SK-N-SH (cell line): Measurements from ENCODE around the gene TTC21B. TPM values are rescaled to one million over a fixed set of nuclear protein-coding genes. Genes with fewer than 3 reads are reported as not detected.

Experiments used
- CTCF ChIA-PET: fragments of 300-600, 350-600 bp; formaldehyde crosslinking; extraction: SDS; loops from one replicate; lab custom pipeline; 2021; lab: Yijun Ruan, JAX
- POLR2A ChIA-PET: fragments of 350-600 bp; sonication (Branson Sonifier 250); formaldehyde crosslinking; extraction: SDS; loops from one replicate; lab custom pipeline; 2020; ENCODE audit warnings: antibody characterized with exemption, inconsistent platforms; lab: Yijun Ruan, JAX
- DNase-seq: peaks from one replicate; pipeline ENCODE4 v3.0.0; 2012
- H2AFZ ChIP-seq: fragments of 200-600 bp; sonication (generic); 2 replicates; pipeline ENCODE4 v1.8.1; 2016; ENCODE audit warnings: antibody characterized with exemption, mild to moderate bottlenecking, low read depth
- H3F3A ChIP-seq: fragments of 200-600 bp; sonication (generic); replicated peaks from 2 replicates; pipeline ENCODE3; 2016; ENCODE audit warnings: antibody characterized with exemption, mild to moderate bottlenecking; ENCODE audit not compliant: insufficient read depth
- H3K27ac ChIP-seq, 2 experiments: fragments of 200-500 bp in 1 of 2; fragments of 200-600 bp in 1 of 2; sonication (Bioruptor generic) in 1 of 2; sonication (generic), shearing (Covaris generic) in 1 of 2; 2 replicates each; pipeline versions ENCODE4 v1.5.1 to v1.6.1; 2014 to 2016; ENCODE audit warnings: low read depth in 2 of 2, inconsistent platforms in 1 of 2, low read length in 1 of 2, mild to moderate bottlenecking in 1 of 2, mixed read lengths in 1 of 2
- H3K27me3 ChIP-seq: fragments of 200-600 bp; sonication (generic), shearing (Covaris generic); 2 replicates; pipeline ENCODE4 v1.6.1; 2016; ENCODE audit warnings: mixed run types; ENCODE audit not compliant: insufficient read depth
- H3K36me3 ChIP-seq, 2 experiments: fragments of 200-500 bp in 1 of 2; fragments of 200-600 bp in 1 of 2; sonication (Bioruptor generic) in 1 of 2; sonication (generic) in 1 of 2; replicated peaks in 1 of 2; 2 replicates each; pipeline versions ENCODE3 to v1.5.1; 2014 to 2016; ENCODE audit warnings: low read length in 1 of 2, mild to moderate bottlenecking in 1 of 2; ENCODE audit not compliant: insufficient read depth in 2 of 2, control insufficient read depth in 1 of 2
- H3K4me1 ChIP-seq, 2 experiments: fragments of 200-500 bp in 1 of 2; fragments of 200-600 bp in 1 of 2; sonication (Bioruptor generic) in 1 of 2; sonication (generic), shearing (Covaris generic) in 1 of 2; 2 replicates each; pipeline versions ENCODE4 v1.5.1 to v1.6.1; 2014 to 2016; ENCODE audit warnings: low read depth in 1 of 2, low read length in 1 of 2, mixed run types in 1 of 2; ENCODE audit not compliant: insufficient read depth in 2 of 2, control insufficient read depth in 1 of 2
- H3K4me2 ChIP-seq: fragments of 200-600 bp; sonication (generic), shearing (Covaris generic); 2 replicates; pipeline ENCODE4 v1.6.1; 2017; ENCODE audit warnings: mixed run types
- H3K4me3 ChIP-seq, 2 experiments: fragments of 200-500 bp in 1 of 2; fragments of 200-600 bp in 1 of 2; sonication (Bioruptor generic) in 1 of 2; sonication (generic), shearing (Covaris generic) in 1 of 2; 2 replicates each; pipeline versions ENCODE4 v1.5.1 to v1.8.1; 2014 to 2016; ENCODE audit warnings: low read depth in 2 of 2, inconsistent platforms in 1 of 2, low read length in 1 of 2, mild to moderate bottlenecking in 1 of 2, mixed read lengths in 1 of 2, moderate library complexity in 1 of 2
- H3K79me2 ChIP-seq: fragments of 200-600 bp; sonication (generic); 2 replicates; pipeline ENCODE4 v1.8.1; 2017; ENCODE audit warnings: mild to moderate bottlenecking; ENCODE audit not compliant: insufficient read depth
- H3K9ac ChIP-seq: fragments of 200-600 bp; sonication (generic); 2 replicates; pipeline ENCODE4 v1.6.1; 2017; ENCODE audit warnings: mixed run types
- H3K9me2 ChIP-seq: fragments of 200-600 bp; sonication (generic); 2 replicates; pipeline ENCODE4 v1.6.1; 2017; ENCODE audit warnings: mixed run types
- H3K9me3 ChIP-seq: fragments of 200-600 bp; sonication (generic); 2 replicates; pipeline ENCODE4 v1.6.1; 2017; ENCODE audit warnings: mixed run types, mild to moderate bottlenecking, moderate library complexity
- H4K20me1 ChIP-seq: fragments of 200-600 bp; sonication (generic); 2 replicates; pipeline ENCODE4 v1.6.1; 2017; ENCODE audit warnings: mild to moderate bottlenecking, mixed run types; ENCODE audit not compliant: insufficient read depth
- EP300 ChIP-seq, 2 experiments: IDR thresholded peaks; 2 replicates each; pipeline versions ENCODE4 v1.4.0 to v1.6.1; 2012; ENCODE audit warnings: borderline replicate concordance in 1 of 2, low read depth in 1 of 2, low read length in 1 of 2
- EZH2phosphoT487 ChIP-seq: fragments of 200-600 bp; sonication (generic); IDR thresholded peaks from 2 replicates; pipeline ENCODE4 v1.6.1; 2017; ENCODE audit warnings: low read depth, mixed run types, mild to moderate bottlenecking, antibody characterized with exemption, moderate library complexity, borderline replicate concordance
- FOXJ3 ChIP-seq: sonication (generic); formaldehyde crosslinking; IDR thresholded peaks from 2 replicates; pipeline ENCODE4 v1.5.1; 2020; ENCODE audit warnings: mild to moderate bottlenecking, missing genetic modification reagents
- FOXM1 ChIP-seq: IDR thresholded peaks from 2 replicates; pipeline ENCODE4 v1.4.0; 2012; ENCODE audit warnings: low read depth, mild to moderate bottlenecking
- GATA2 ChIP-seq: sonication (generic); formaldehyde crosslinking; IDR thresholded peaks from 2 replicates; pipeline ENCODE4 v1.5.0; 2020; ENCODE audit warnings: mild to moderate bottlenecking, missing genetic modification reagents
- JUND ChIP-seq: IDR thresholded peaks from 2 replicates; pipeline ENCODE4 v1.4.0; 2012
- MXI1 ChIP-seq: IDR thresholded peaks from 2 replicates; pipeline ENCODE4 v1.6.1; 2012; ENCODE audit warnings: mild to moderate bottlenecking, low read depth, low read length, improper control_type of control experiment
- NRF1 ChIP-seq: IDR thresholded peaks from 2 replicates; pipeline ENCODE4 v1.6.1; 2012; ENCODE audit warnings: low read depth, mild to moderate bottlenecking, low read length
- RAD21 ChIP-seq: IDR thresholded peaks from 2 replicates; pipeline ENCODE4 v1.6.1; 2012; ENCODE audit warnings: mild to moderate bottlenecking, low read length
- RCOR1 ChIP-seq: fragments of 150-350 bp; IDR thresholded peaks from 2 replicates; pipeline ENCODE4 v1.6.1; 2017; ENCODE audit warnings: antibody characterized with exemption, low read length
- RXRA ChIP-seq: IDR thresholded peaks from 2 replicates; pipeline ENCODE4 v1.4.0; 2012; ENCODE audit warnings: low read depth, mild to moderate bottlenecking, borderline replicate concordance
- SMC3 ChIP-seq: IDR thresholded peaks from 2 replicates; pipeline ENCODE4 v1.6.1; 2012; ENCODE audit warnings: low read depth, low read length, improper control_type of control experiment
- TEAD4 ChIP-seq: IDR thresholded peaks from 2 replicates; pipeline ENCODE4 v1.4.0; 2012; ENCODE audit warnings: mild to moderate bottlenecking, borderline replicate concordance; ENCODE audit not compliant: insufficient read depth
- WGBS: methylation state at CpG from one replicate; pipeline ENCODE4 v1.1.6; 2017; ENCODE audit warnings: low lambda C conversion rate; 5-methylcytosine and 5-hydroxymethylcytosine counted together
- polyA plus RNA-seq, 3 experiments: library from polyadenylated mRNA; depleted of rRNA; stranded (reverse); fragments of >200 nt; gene quantifications; 2 replicates each; pipeline ENCODE4 v1.2.3, GENCODE V29; 2012
- TF ChIP-seq, protein P1 (sequence below): IDR thresholded peaks from 2 replicates; pipeline ENCODE4; 2012
- TF ChIP-seq, protein P2 (sequence below): fragments of 200-600 bp; sonication (generic); IDR thresholded peaks from 2 replicates; pipeline ENCODE4 v1.6.1; 2017; ENCODE audit warnings: antibody characterized with exemption, mild to moderate bottlenecking, moderate library complexity
- TF ChIP-seq, protein P3 (sequence below): IDR thresholded peaks from 2 replicates; pipeline ENCODE4 v1.4.0; 2012; ENCODE audit warnings: low read depth
- TF ChIP-seq, protein P4 (sequence below): fragments of 150-350 bp; IDR thresholded peaks from 2 replicates; pipeline ENCODE4 v1.6.1; 2017; ENCODE audit warnings: antibody characterized with exemption, low read length, low read depth, borderline replicate concordance

TTC21B gene
- polyA plus RNA-seq, 1 of the 3 experiments (the other 2 are of a cell fraction): 10.1 TPM

DNA sequence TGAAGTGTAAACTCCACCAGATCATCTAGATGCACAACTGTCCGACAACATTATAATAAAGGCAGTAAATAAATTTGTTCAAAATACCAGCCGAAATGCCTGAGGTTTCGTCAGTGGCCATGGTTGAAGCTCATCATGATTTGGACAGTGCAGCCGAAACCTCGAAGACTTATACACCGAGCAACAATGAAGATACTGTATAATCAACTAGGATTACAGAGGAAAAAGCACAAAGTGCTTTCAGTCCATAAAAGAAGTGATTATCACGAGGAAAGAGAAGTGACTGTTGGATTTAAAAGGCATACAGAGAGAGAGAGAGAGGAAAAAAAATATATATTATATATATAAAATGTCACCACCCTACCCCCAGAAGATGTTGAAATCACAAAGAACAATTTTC lies 107.5 kb downstream of the TTC21B start:
- H2AFZ ChIP-seq: no peak overlapping the region
- ChIA-PET CTCF (no interaction called here), POLR2A (no interaction called here)
- H3K9ac ChIP-seq: no peak overlapping the region
- no peaks in the 10 kb centered on the region for H3K27me3 ChIP-seq
- no peaks in the 10 kb centered on the region for H3K9me2 ChIP-seq
- DNase-seq: no peak
- H3F3A ChIP-seq: no peaks in the 10 kb centered on the region
- H3K79me2 ChIP-seq: no peaks in the 10 kb centered on the region
- H3K4me2 ChIP-seq: no peak overlapping the region
- H3K9me3 ChIP-seq: peaks cover 8% of the 10 kb centered on the region; the same call in 1 of the 2 replicates
- 86% methylated on average over 7 of the region's 7 CpGs for WGBS
- no peak overlapping the region for H3K27ac ChIP-seq
- TF ChIP-seq, protein P1, sequence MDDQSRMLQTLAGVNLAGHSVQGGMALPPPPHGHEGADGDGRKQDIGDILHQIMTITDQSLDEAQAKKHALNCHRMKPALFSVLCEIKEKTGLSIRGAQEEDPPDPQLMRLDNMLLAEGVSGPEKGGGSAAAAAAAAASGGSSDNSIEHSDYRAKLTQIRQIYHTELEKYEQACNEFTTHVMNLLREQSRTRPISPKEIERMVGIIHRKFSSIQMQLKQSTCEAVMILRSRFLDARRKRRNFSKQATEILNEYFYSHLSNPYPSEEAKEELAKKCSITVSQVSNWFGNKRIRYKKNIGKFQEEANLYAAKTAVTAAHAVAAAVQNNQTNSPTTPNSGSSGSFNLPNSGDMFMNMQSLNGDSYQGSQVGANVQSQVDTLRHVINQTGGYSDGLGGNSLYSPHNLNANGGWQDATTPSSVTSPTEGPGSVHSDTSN: no peak
- TF ChIP-seq EP300 (IDR thresholded peaks at IDR 0.05; ENCODE audit: borderline replicate concordance in 1 of 2, low read depth in 1 of 2, low read length in 1 of 2): no peak
- TF ChIP-seq NRF1: no peak
- TF ChIP-seq EZH2phosphoT487: no peak
- TF ChIP-seq MXI1: no peak
- TF ChIP-seq FOXM1: no peak
- TF ChIP-seq JUND: no peak
- TF ChIP-seq RXRA: no peak
- TF ChIP-seq, protein P2, sequence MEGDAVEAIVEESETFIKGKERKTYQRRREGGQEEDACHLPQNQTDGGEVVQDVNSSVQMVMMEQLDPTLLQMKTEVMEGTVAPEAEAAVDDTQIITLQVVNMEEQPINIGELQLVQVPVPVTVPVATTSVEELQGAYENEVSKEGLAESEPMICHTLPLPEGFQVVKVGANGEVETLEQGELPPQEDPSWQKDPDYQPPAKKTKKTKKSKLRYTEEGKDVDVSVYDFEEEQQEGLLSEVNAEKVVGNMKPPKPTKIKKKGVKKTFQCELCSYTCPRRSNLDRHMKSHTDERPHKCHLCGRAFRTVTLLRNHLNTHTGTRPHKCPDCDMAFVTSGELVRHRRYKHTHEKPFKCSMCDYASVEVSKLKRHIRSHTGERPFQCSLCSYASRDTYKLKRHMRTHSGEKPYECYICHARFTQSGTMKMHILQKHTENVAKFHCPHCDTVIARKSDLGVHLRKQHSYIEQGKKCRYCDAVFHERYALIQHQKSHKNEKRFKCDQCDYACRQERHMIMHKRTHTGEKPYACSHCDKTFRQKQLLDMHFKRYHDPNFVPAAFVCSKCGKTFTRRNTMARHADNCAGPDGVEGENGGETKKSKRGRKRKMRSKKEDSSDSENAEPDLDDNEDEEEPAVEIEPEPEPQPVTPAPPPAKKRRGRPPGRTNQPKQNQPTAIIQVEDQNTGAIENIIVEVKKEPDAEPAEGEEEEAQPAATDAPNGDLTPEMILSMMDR: no peak
- TF ChIP-seq FOXJ3: no peak
- TF ChIP-seq RCOR1: no peak
- TF ChIP-seq, protein P3, sequence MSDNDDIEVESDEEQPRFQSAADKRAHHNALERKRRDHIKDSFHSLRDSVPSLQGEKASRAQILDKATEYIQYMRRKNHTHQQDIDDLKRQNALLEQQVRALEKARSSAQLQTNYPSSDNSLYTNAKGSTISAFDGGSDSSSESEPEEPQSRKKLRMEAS: no peak
- TF ChIP-seq RAD21: no peak
- TF ChIP-seq GATA2: no peak
- TF ChIP-seq, protein P4, sequence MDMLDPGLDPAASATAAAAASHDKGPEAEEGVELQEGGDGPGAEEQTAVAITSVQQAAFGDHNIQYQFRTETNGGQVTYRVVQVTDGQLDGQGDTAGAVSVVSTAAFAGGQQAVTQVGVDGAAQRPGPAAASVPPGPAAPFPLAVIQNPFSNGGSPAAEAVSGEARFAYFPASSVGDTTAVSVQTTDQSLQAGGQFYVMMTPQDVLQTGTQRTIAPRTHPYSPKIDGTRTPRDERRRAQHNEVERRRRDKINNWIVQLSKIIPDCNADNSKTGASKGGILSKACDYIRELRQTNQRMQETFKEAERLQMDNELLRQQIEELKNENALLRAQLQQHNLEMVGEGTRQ: no peak
- TF ChIP-seq SMC3: no peak
- TF ChIP-seq TEAD4: no peak
- no peaks in the 10 kb centered on the region for H3K36me3 ChIP-seq
- no peaks in the 10 kb centered on the region for H4K20me1 ChIP-seq
- H3K4me1 ChIP-seq: peaks cover 0 to 2% of the 10 kb centered on the region in 2 experiments; a peak in 1 of 4 replicates
- H3K4me3 ChIP-seq: no peak overlapping the region
